Measurements from ENCODE around the gene TMEM236.

DNA sequence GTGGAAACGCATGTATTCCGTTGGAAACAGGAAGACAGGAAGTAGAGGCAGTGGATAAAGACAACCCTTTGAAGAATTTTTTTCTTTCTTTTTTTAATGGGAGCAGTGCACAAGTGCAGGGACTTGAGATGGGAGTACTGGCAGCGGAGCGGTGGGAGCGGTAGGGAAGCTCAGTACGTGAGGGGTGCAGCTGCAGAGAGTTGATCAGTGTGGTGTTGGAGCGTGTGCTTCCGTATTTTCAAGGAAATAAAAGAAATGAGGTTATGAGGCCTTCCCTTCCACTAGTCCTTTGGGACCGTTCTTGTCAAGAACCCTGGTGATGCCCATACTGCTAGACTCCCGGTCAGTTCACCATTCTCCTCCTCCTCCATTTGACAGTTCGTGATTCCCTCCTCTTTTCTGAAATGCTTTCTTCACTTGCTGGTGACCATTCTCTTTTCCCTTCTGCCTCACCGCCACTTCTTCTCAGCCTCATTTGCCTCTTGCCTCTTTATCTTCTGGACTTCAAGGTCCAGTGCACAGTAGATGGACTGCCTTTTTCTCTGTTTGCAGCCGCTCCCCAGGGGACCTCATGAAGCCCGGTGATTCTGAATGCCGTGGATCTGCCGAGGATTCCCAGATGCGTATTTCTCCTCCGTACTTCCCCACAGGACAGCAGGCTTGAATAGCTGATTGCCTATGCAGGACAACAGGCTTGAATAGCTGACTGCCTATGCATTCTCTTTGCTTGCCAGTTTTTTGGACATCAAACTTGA is 39.1 kb upstream of the TMEM236 start:
- TF ChIP-seq CTCF (IDR thresholded peaks at IDR 0.05; ENCODE audit: low read length): no peak
- no peak for TF ChIP-seq EZH2 (optimal IDR thresholded peaks at IDR 0.05; ENCODE audit: low read depth, low read length)
- no peak for TF ChIP-seq EZH2phosphoT487 (IDR thresholded peaks at IDR 0.05; ENCODE audit: low read length)

Measured in MM.1S (cell line).